BLaER1 treated with 17β-estradiol and CSF1 and Interleukin-3, amounts not matched to agents 10 nM and 100 nM (cell line): Measurements from ENCODE around the gene MYOZ2.

Experiments used
- H3K27ac ChIP-seq, 11 experiments: shearing (Covaris generic); formaldehyde crosslinking; 2 replicates each; pipeline ENCODE4 v1.8.1; 2022
- H3K27me3 ChIP-seq, 11 experiments: shearing (Covaris generic); formaldehyde crosslinking; 2 replicates each; pipeline ENCODE4 v1.8.1; 2022
- H3K36me3 ChIP-seq, 11 experiments: shearing (Covaris generic); formaldehyde crosslinking; 2 replicates each; pipeline ENCODE4 v1.8.1; 2022
- H3K4me1 ChIP-seq, 10 experiments: shearing (Covaris generic); formaldehyde crosslinking; 2 replicates each; pipeline ENCODE4 v1.8.1; 2022
- H3K4me2 ChIP-seq, 11 experiments: shearing (Covaris generic); formaldehyde crosslinking; 2 replicates each; pipeline ENCODE4 v1.8.1; 2022
- H3K4me3 ChIP-seq, 10 experiments: shearing (Covaris generic); formaldehyde crosslinking; 2 replicates each; pipeline ENCODE4 v1.8.1; 2022
- H3K9ac ChIP-seq, 11 experiments: shearing (Covaris generic); formaldehyde crosslinking; 2 replicates each; pipeline ENCODE4 v1.8.1; 2022
- H3K9me3 ChIP-seq, 11 experiments: shearing (Covaris generic); formaldehyde crosslinking; replicated peaks in 1 of 11; 2 replicates each; pipeline ENCODE4 v1.8.1; 2022
- H4K20me1 ChIP-seq, 11 experiments: shearing (Covaris generic); formaldehyde crosslinking; 2 replicates each; pipeline ENCODE4 v1.8.1; 2022
- Cebpa-rat ChIP-seq, 11 experiments: shearing (Covaris generic); IDR thresholded peaks; 2 replicates each; pipeline ENCODE4 v1.8.1; 2022

Gene MYOZ2

DNA sequence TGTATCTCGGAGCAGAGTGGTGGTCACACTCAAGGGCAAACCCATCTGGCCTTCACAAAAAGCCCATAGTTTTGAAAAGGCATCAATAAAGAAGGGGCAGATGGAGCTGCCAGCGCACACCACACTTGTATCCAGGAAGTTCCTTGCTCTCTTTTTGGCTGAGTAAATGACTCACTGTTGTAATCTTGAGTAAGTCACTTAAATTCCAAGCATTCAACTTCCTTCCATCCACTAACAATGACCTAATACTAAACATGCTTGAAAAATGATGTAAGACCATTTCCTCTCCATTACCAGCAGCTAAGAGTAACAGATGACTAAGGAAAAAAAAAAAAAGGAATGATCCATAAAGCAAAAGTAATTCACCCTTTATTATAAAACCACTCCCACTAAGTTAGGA is 32.4 kb upstream of the MYOZ2 start:
- H3K9me3 ChIP-seq: peaks cover 0 to 7% (median 0%) of the 10 kb centered on the region in 11 experiments; a peak in 4 of 22 replicates
- H3K9ac ChIP-seq: peak overlapping the region in 5 of 11 experiments; percentile 17 to 59 (median 31); a peak in 5 of 22 replicates
- H3K27me3 ChIP-seq: no peaks in the 10 kb centered on the region
- H3K4me1 ChIP-seq: peaks cover 0 to 80% (median 35%) of the 10 kb centered on the region in 10 experiments; a peak in 14 of 20 replicates
- peak in 1 of 11 experiments; percentile 26; a peak in 1 of 22 replicates for TF ChIP-seq Cebpa-rat (IDR thresholded peaks at IDR 0.05)
- H3K36me3 ChIP-seq: no peaks in the 10 kb centered on the region
- H4K20me1 ChIP-seq: no peaks in the 10 kb centered on the region
- H3K4me3 ChIP-seq: no peak overlapping the region
- peak overlapping the region in 8 of 11 experiments; percentile 9 to 73 (median 54); a peak in 15 of 22 replicates for H3K4me2 ChIP-seq
- H3K27ac ChIP-seq: peak overlapping the region in 9 of 11 experiments; percentile 9 to 80 (median 68); a peak in 14 of 22 replicates

DNA sequence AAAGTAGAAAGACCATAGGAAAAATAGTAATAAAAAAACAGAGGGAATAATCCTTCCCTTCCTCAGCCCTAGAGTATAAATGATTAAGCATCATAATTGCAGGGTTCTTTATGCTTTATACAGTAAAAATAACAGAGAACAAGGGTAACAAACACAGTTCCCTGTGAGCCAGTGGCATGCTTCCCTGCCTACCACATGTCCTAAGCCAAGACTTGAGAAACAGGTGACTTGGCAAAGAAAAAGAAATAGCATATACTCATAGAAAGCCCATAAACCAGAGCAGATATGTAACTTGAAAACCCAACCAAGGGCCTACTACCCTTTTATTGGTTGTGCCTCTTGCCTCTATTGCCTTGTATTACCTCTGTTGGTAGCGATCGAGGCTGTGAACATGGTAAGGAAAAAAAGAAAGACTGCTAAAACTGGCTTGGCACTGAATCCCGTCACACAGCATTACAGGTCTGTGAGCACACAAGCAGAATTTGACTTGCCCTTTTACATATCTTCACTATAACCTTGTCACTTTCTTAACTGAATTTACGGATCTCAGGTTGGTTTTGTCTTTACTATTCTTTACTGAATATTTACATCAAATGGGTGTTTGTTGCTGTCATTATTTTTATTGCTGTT is 30.9 kb upstream of the MYOZ2 start:
- H3K27me3 ChIP-seq: no peaks in the 10 kb centered on the region
- no peak for TF ChIP-seq Cebpa-rat (IDR thresholded peaks at IDR 0.05)
- no peaks in the 10 kb centered on the region for H3K36me3 ChIP-seq
- H3K27ac ChIP-seq: peak overlapping the region in 6 of 11 experiments; percentile 14 to 80 (median 35); a peak in 8 of 22 replicates
- H3K4me3 ChIP-seq: no peak overlapping the region
- H3K9me3 ChIP-seq: peaks cover 0 to 7% (median 0%) of the 10 kb centered on the region in 11 experiments; a peak in 4 of 22 replicates
- peaks cover 0 to 70% (median 35%) of the 10 kb centered on the region in 10 experiments; a peak in 14 of 20 replicates for H3K4me1 ChIP-seq
- no peaks in the 10 kb centered on the region for H4K20me1 ChIP-seq
- H3K9ac ChIP-seq: no peak overlapping the region
- H3K4me2 ChIP-seq: peak overlapping the region in 6 of 11 experiments; percentile 12 to 58 (median 38); a peak in 7 of 22 replicates

- no peaks in the 10 kb centered on the region for H3K27me3 ChIP-seq
- peak overlapping the region in 9 of 11 experiments; percentile 21 to 67 (median 55); a peak in 15 of 22 replicates for H3K4me2 ChIP-seq
These were observed 30.0 kb upstream of the MYOZ2 start for GRCh38 chr4:119105605-119106004.

GRCh38 chr4:119106036-119107000 is 29.3 kb upstream of the MYOZ2 start:
- Histone ChIP-seq H3K4me3 (no peak overlapping the region), H3K27me3 (no peaks in the 10 kb centered on the region), H3K4me2 (peak overlapping the region in 8 of 11 experiments; percentile 21 to 67 (median 56); a peak in 15 of 22 replicates), H3K4me1 (peaks cover 0 to 60% (median 30%) of the 10 kb centered on the region in 10 experiments; a peak in 14 of 20 replicates), H3K27ac (peak overlapping the region in 6 of 11 experiments; percentile 29 to 80 (median 40); a peak in 10 of 22 replicates), H3K9me3 (peaks cover 0 to 7% (median 0%) of the 10 kb centered on the region in 11 experiments; a peak in 4 of 22 replicates), H3K36me3 (no peaks in the 10 kb centered on the region), H3K9ac (no peak overlapping the region), H4K20me1 (no peaks in the 10 kb centered on the region)
- TF ChIP-seq Cebpa-rat (IDR thresholded peaks at IDR 0.05): no peak

More at GRCh38 chr4:119105605-119106004, 30.0 kb upstream of the MYOZ2 start:
- Histone ChIP-seq H3K36me3 (no peaks in the 10 kb centered on the region), H3K4me1 (peaks cover 0 to 64% (median 33%) of the 10 kb centered on the region in 10 experiments; a peak in 14 of 20 replicates), H3K9ac (no peak overlapping the region), H4K20me1 (no peaks in the 10 kb centered on the region), H3K9me3 (peaks cover 0 to 7% (median 0%) of the 10 kb centered on the region in 11 experiments; a peak in 4 of 22 replicates), H3K27ac (peak overlapping the region in 6 of 11 experiments; percentile 29 to 80 (median 40); a peak in 9 of 22 replicates), H3K4me3 (no peak overlapping the region)
- no peak for TF ChIP-seq Cebpa-rat (IDR thresholded peaks at IDR 0.05)

GRCh38 chr4:119110121-119110520 is 25.5 kb upstream of the MYOZ2 start:
- no peak overlapping the region for H3K9ac ChIP-seq
- no peak overlapping the region for H3K4me3 ChIP-seq

DNA sequence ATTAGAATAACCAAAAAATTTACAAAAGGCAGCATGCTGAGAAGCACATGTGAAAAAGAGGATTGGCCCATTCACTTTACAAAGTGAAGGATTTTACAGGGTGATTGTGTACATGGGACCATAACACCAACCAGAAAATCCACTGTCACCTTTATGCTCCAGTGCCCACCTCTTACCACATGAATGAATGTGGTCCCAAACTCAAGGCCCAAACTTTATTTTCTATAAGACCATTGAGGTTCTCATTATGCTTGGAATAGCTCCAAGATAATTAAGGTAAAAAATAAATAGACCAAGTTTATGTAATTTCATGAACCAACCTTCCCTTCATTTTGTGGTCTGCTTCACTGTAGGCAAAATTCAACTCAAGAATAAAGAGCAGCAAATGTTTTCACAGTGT is 24.3 kb upstream of the MYOZ2 start:
- Histone ChIP-seq H3K36me3 (no peaks in the 10 kb centered on the region), H3K9me3 (no peaks in the 10 kb centered on the region), H3K27ac (peak overlapping the region in 4 of 11 experiments; percentile 6 to 88 (median 50); a peak in 2 of 22 replicates), H3K4me2 (peak overlapping the region in 3 of 11 experiments; percentile 14 to 52 (median 18); a peak in 2 of 22 replicates), H4K20me1 (no peaks in the 10 kb centered on the region), H3K27me3 (no peaks in the 10 kb centered on the region), H3K4me3 (no peak overlapping the region), H3K9ac (no peak overlapping the region; a peak in 1 of 22 replicates), H3K4me1 (peaks cover 0 to 49% (median 23%) of the 10 kb centered on the region in 10 experiments; a peak in 14 of 20 replicates)
- no peak for TF ChIP-seq Cebpa-rat (IDR thresholded peaks at IDR 0.05)

More at GRCh38 chr4:119110121-119110520, 25.5 kb upstream of the MYOZ2 start:
- Histone ChIP-seq H3K4me2 (no peak overlapping the region), H4K20me1 (no peaks in the 10 kb centered on the region), H3K36me3 (no peaks in the 10 kb centered on the region), H3K9me3 (no peaks in the 10 kb centered on the region), H3K27me3 (no peaks in the 10 kb centered on the region), H3K4me1 (peaks cover 0 to 54% (median 30%) of the 10 kb centered on the region in 10 experiments; a peak in 14 of 20 replicates), H3K27ac (no peak overlapping the region)
- TF ChIP-seq Cebpa-rat (IDR thresholded peaks at IDR 0.05): no peak

- Histone ChIP-seq H3K4me3 (no peak overlapping the region), H3K9me3 (no peaks in the 10 kb centered on the region), H4K20me1 (no peaks in the 10 kb centered on the region), H3K36me3 (no peaks in the 10 kb centered on the region), H3K4me2 (peak overlapping the region in 8 of 11 experiments; percentile 35 to 79 (median 60); a peak in 16 of 22 replicates), H3K27ac (peak overlapping the region in 9 of 11 experiments; percentile 44 to 88 (median 76); a peak in 17 of 22 replicates), H3K4me1 (peaks cover 0 to 56% (median 18%) of the 10 kb centered on the region in 10 experiments; a peak in 14 of 20 replicates), H3K9ac (peak overlapping the region in 3 of 11 experiments; percentile 22 to 52 (median 23); a peak in 5 of 22 replicates), H3K27me3 (no peaks in the 10 kb centered on the region)
- TF ChIP-seq Cebpa-rat (IDR thresholded peaks at IDR 0.05): peak in 2 of 11 experiments; percentile 71 to 84; a peak in 5 of 22 replicates
These were observed 22.5 kb upstream of the MYOZ2 start for GRCh38 chr4:119113033-119113655.

GRCh38 chr4:119116021-119116420 is 19.6 kb upstream of the MYOZ2 start:
- Histone ChIP-seq H3K9me3 (no peaks in the 10 kb centered on the region), H3K27ac (no peak overlapping the region), H3K27me3 (no peaks in the 10 kb centered on the region), H4K20me1 (no peaks in the 10 kb centered on the region), H3K9ac (no peak overlapping the region), H3K36me3 (no peaks in the 10 kb centered on the region), H3K4me3 (no peak overlapping the region), H3K4me2 (no peak overlapping the region), H3K4me1 (peaks cover 0 to 68% (median 20%) of the 10 kb centered on the region in 10 experiments; a peak in 14 of 20 replicates)
- no peak for TF ChIP-seq Cebpa-rat (IDR thresholded peaks at IDR 0.05)
